AG09319 (cell line): ENCODE results near the gene PSMD9.

ENCODE experiments used
- DNase-seq: peaks from one replicate; pipeline ENCODE4 v3.0.0-alpha.2; 2010; ENCODE audit warnings: low read depth; ENCODE audit errors: extremely low read depth
- TF ChIP-seq, protein P1 (sequence below): IDR thresholded peaks from 2 replicates; pipeline ENCODE4 v1.5.1; 2011; ENCODE audit warnings: low read depth, mild to moderate bottlenecking, inconsistent platforms, low read length, moderate library complexity

PSMD9 gene, protein sequence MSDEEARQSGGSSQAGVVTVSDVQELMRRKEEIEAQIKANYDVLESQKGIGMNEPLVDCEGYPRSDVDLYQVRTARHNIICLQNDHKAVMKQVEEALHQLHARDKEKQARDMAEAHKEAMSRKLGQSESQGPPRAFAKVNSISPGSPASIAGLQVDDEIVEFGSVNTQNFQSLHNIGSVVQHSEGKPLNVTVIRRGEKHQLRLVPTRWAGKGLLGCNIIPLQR

DNA sequence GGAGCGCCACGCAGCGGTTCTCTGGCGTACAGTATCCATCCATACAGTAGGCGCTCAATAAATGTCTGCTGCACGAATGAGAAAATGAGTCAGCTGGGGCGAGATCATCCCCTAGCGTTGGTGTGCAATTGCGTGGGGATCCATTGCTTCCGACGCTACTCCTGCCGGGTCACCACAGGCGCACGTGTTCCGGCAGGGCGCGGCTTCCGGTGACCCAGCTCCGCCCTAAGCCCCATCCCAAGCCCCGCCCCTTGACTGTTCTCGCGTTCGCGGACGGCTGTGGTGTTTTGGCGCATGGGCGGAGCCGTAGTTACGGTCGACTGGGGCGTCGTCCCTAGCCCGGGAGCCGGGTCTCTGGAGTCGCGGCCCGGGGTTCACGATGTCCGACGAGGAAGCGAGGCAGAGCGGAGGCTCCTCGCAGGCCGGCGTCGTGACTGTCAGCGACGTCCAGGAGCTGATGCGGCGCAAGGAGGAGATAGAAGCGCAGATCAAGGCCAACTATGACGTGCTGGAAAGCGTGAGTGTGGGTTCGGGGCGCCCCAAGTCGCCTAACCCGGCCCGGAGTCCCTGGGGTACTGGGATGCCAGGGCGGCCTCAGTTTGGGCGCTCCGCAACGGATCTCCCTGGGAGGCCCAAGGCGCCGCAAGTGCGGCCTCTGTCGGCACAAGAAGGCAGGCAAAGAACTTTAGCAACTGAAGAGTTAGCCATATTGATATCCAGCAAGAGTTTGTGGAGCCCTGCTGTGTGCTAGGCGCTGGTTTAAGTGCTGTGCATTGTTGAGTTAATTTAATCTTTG lies at the start of gene PSMD9:
Gene PSMD9, plus strand, starts transcription at position 313 of the 796 bp plus-strand sequence. Its CDS starts 67 bp downstream, at position 380.
- DNase-seq, result peak; percentile 96
- TF ChIP-seq, protein P1, sequence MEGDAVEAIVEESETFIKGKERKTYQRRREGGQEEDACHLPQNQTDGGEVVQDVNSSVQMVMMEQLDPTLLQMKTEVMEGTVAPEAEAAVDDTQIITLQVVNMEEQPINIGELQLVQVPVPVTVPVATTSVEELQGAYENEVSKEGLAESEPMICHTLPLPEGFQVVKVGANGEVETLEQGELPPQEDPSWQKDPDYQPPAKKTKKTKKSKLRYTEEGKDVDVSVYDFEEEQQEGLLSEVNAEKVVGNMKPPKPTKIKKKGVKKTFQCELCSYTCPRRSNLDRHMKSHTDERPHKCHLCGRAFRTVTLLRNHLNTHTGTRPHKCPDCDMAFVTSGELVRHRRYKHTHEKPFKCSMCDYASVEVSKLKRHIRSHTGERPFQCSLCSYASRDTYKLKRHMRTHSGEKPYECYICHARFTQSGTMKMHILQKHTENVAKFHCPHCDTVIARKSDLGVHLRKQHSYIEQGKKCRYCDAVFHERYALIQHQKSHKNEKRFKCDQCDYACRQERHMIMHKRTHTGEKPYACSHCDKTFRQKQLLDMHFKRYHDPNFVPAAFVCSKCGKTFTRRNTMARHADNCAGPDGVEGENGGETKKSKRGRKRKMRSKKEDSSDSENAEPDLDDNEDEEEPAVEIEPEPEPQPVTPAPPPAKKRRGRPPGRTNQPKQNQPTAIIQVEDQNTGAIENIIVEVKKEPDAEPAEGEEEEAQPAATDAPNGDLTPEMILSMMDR, result peak; percentile 79

DNA sequence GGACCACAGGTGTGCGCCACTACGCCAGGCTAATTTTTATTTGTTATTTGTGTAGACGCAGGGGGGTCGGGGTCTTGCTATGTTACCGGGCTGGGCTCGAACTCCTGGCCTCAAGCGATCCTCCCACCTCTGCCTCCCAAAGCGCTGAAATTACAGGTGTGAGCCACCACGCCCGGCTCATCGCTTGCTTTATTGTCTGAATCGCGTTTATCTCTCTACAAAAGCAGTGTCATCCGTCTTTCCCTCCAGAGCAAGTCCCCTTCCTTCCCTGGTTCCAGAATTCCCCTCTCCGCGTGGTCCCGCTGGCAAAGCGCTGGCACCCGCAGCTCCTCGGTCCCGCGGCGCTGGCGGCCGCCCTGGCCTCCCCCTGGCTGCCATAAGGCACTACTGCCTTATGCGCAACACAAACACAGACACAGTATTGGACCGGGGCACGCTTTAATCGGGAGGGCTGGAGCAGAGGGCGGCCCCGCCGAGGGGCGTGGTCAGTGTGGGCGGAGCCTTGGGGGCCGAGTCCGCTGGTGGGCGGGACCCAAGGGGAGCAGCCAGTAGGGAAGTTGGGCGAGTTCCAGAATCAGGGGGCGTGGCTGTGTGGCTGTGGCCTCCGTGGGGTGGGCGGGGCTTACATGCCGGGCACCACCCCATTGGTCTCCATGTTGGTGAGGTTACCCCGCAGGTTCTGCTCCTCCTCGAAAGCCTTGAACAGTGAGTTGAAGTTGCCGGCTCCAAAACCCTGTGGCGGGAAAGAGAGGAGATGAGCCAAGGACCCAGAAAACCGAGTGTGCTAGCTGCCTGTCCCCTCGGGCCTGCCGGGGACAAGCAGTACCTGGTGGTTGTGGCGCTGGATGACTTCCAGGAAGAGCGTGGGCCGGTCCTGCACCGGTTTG lies 49.2 kb upstream of the PSMD9 start:
- peak; percentile 95 for DNase-seq
- TF ChIP-seq, protein P1, result peak; percentile 42

DNA sequence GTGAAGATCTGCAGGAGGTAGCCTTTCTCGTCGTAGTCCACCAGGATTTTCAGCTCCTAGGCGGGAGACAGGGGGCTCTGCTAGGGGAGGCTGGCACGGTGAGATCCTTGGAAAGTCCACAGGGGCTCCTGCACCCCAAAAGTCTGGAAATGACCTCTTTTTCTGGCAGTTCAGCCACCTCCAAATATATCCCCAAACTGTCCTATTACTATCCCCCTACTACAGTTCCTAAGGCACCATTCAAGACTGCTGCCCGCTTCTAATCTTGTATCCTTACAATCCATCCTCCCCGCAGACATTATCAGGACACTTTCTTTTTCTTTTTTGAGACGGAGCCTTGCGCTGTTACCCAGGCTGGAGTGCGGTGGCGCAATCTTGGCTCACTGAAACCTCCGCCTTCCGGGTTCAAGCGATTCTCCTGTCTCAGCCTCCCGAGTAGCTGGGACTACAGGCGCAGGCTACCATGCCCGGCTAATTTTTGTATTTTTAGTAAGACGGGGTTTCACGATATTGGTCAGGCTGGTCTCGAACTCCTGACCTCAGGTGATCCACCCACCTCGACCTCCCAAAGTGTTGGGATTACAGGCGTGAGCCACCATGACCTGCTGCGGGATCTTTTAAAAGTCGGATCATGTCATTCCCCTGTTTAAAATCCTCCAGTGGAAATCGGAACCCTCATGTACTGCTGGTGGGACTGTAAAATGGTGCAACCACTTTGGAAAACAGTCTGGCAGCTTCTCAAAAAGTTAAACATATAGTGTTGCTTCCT lies 48.4 kb upstream of the PSMD9 start:
- no peak for DNase-seq
- TF ChIP-seq, protein P1, result no peak

DNA sequence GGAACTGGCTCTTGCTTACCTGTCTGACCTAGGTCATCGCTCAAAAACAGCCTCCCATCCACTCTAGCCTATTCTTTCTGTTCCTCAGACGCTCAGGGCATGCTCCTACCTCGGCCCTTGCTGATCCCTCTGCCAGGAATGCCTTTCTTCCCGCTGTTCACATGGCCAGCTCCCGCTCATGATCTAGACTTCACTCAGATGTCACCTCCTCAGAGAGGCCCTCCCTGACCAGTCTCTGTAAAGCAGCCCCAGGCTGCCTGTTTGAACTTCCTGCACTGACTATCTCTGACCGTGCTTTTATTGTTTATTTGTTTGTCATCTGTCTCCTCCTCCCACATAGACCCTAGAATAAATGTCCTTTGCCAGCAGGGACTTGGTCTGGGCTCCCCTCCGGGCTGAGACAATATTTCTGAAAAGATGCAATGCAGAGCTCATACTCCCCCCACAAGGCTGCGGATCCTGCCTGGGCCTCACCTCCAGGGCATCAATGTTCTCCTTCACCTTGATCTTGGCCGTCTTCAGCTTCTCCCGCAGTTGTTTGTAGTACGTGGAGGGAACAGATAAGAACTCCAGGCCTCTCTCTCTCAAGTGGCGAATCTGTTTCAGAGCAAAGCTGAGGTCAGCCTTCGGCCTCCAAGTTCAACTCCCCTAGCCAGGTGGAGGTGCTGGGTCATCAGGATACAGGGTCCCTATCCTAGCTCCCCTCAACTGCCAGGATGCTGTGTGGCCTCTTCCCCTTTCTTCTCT lies 45.2 kb upstream of the PSMD9 start:
- TF ChIP-seq, protein P1, result no peak
- no peak for DNase-seq

DNA sequence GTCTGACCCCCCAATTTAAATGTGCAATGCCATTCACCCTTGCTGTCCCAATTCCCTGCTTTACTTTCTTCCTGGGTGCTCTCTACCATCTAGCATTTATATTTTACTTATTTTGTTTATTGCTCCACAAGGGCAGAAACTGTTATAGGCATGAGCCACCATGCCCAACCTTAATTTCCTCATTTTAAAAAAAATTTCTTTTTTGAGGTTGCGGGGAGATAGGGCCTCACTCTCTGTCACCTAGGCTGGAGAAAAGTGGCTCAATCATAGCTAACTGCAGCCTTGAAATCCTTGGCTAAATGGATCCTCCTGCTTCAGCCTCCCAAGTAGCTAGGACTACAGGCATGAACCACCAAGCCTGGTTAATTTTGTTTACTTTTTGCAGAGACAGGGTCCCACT lies 42.9 kb upstream of the PSMD9 start:
- no peak for DNase-seq
- TF ChIP-seq, protein P1, result no peak

DNA sequence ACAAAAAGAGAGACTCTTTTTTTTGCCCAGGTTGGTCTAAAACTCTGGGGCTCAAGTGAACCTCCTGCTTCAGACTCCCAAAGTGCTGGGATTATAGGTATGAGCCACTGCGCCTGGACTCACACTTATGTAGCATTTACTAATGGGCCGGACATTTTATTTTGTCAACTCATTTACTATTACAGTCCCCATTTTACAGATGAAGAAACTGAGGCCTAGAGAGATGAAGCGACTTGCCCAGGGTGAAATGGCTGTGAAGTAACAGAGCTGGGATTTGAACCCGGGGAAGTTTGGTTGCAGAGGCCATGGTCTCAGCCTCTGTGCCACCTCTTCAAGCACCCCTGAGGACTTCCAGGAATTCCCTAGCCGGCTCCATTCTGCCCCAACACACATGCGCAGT lies 39.4 kb upstream of the PSMD9 start:
- no peak for DNase-seq
- TF ChIP-seq, protein P1, result no peak
